HG02798 (cell line): Measurements from ENCODE around the gene RABIF.
"Not testable (repeated sequence)": the region's sequence is repeated elsewhere in the genome, so short reads cannot be mapped to it uniquely, and the experiment has no call there.

Source experiments
- ATAC-seq: cut with Tn5 transposase; IDR thresholded peaks from one replicate; pipeline ENCODE4 v1.9.1; 2021; ENCODE audit warnings: mild to moderate bottlenecking; ENCODE audit not compliant: unreplicated experiment, poor library complexity

RABIF gene

GRCh38 chr1:202888531-202889360 lies at the start of gene RABIF:
TSS of gene RABIF (minus strand) at chr1:202889149. CDS start at chr1:202889098, 51 bp downstream.
- ATAC-seq = peak; percentile 91

DNA sequence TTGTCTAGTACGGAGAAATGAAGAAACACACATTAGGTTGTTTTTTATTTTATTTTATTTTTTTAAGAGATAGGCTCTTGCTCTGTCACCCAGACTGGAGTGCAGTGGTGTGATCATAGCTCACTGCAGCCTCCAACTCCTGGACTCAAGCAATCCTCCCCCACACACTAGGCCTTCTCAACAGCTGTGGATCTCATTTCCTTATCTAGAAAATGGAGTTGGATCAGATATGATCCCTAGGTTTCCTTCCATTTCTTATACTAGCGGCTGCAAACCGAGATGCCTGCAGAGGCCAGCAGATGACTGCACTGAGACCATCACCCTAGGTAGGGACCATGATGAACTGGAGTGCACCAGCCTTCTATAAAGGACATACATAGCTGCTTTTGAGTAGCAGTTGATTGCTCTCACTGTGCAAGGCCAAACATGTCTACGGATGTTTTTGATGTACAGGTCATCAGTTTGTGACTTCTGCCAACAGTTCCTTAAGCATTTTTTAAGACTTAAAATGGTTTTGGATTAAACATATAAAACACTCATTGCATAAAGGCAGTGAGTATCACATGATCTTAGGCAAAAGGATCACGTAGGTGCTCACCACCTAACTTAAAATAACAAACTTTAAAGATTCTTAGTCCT lies 49.5 kb upstream of the RABIF start:
- no peak for ATAC-seq

DNA sequence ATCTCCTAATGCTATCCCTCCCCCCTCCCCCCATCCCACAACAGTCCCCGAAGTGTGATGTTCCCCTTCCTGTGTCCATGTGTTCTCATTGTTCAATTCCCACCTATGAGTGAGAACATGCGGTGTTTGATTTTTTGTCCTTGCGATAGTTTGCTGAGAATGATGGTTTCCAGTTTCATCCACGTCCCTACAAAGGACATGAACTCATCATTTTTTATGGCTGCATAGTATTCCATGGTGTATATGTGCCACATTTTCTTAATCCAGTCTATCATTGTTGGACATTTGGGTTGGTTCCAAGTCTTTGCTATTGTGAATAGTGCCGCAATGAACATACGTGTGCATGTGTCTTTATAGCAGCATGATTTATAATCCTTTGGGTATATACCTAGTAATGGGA lies 47.5 kb upstream of the RABIF start:
- ATAC-seq = not testable (repeated sequence)

GRCh38 chr1:202935844-202936243 lies 46.9 kb upstream of the RABIF start:
- no peak for ATAC-seq

DNA sequence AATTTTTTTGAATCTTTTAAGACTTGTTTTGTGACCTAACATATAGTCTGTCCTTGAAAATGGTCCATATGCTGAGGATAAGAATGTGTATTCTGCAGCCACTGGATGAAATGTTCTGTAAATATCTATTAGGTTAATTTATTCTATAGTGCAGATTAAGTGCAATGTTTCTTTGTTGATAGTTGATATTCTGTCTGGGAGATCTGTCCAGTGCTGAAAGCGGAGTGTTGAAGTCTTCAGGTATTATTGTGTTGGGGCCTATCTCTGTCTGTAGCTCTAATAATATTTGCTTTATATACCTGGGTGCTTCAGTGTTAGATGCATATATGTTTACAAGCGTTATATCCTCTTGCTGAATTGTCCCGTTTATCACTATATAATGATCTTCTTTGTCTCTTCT lies 45.8 kb upstream of the RABIF start:
- ATAC-seq = no peak

DNA sequence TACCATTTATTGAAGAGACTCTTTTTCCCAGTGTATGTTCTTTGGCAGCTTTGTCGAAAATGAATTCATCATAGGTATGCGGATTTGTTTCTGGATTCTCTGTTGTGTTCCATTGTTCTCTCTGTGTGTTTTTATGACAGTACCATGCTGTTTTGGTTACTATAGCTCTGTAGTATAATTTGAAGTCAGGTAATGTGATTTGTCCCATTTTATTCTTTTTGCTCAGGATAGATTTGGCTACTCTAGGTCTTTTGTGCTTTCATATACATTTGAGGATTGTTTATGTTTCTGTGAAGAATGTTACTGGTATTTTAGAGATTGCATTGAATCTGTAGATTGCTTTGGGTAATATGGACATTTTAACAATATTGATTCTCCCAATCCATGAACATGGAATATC lies 43.5 kb upstream of the RABIF start:
- no peak for ATAC-seq

DNA sequence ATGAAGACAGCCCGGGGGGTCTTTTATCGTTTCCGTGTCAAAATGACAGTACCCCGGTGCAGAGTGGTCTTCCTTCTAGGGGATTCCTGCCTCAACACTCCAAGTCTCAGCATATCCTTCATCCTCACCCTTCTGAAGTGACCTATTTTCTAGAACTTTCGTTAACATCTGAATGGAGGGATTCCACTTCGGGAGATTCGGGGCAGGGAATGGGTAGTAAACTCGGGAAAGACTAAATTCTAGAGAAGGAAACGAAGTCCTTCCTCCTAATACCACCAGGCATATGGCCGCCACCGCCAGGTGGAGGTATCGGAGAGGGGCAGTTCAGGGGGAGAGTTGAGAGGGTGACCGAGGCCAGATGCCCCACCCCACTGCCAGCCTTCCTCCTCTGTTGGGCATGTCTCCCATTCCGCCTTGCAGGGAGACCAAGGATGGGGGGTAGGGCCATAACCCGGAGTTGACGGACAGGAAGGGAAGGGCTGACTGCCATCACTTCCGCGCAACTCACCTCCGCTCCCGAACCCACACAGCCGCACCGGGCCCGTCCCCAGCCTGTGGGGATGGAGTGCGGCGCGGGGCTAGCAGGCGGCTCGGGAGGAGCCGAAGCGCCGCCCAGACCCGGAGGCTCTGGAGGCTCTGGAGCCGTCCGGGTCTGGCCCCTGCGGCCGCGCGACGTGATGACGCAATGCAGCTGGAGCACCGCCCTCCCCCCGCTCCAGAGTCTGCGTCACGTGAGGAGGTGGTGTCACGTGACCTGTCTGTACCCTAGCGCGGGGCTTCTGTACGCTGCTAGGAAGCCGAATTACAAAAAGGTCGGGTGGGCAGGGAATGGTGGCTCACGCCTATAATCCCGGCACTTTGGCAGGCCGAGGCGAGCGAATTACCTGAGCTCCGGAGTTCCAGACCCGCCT lies 37.9 kb upstream of the RABIF start, which contains the start of gene KLHL12:
Gene KLHL12 (minus strand): TSS at position 654 of the 911 bp plus-strand sequence. CDS start 2,072 bp downstream, outside the sequence.
- peak; percentile 95 for ATAC-seq

DNA sequence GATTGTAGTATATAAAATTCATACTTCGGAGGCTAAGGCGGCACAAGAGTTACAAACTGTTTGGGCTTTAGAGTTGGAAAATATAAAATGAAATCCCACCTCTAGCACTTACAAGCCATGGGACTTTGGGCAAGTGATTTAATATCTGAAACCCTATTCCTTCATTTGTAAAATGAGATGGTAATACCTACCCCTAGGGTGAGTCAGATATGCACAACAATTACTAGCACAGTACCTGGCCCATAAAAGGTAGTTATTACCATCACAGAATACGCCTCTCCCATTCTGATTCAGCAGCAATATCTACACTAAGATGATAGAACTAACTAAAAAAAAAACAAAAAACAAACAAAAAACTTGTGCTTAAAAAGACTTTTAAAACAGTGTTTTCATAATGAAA lies 34.6 kb upstream of the RABIF start:
- ATAC-seq = no peak

GRCh38 chr1:202919615-202920014 lies 30.7 kb upstream of the RABIF start:
- ATAC-seq = no peak

- ATAC-seq = no peak
These were observed 26.2 kb upstream of the RABIF start for GRCh38 chr1:202915146-202915545.

- not testable (repeated sequence) for ATAC-seq
These were observed 23.5 kb upstream of the RABIF start for GRCh38 chr1:202912476-202912875.

DNA sequence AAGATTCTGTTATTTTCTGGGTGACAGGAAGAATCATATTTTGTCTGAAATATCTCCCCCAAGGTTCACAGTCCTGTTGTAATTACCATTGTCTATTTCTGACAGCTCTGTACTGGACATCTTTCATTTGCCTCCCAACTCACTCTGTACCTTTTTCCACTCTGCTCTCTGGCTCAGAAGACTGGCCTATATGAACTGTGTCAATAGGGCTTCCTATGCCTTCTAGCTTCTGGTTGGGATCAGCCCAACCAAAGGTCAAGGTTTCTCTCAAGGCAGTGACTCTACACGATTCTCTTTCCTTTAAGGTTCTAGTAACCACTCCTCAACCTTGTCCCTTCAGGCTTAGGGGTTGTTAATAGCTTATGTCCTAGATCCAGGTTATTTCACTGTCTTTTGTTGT lies 20.5 kb upstream of the RABIF start:
- ATAC-seq = no peak

GRCh38 chr1:202908998-202909397 lies 20.0 kb upstream of the RABIF start:
- no peak for ATAC-seq

DNA sequence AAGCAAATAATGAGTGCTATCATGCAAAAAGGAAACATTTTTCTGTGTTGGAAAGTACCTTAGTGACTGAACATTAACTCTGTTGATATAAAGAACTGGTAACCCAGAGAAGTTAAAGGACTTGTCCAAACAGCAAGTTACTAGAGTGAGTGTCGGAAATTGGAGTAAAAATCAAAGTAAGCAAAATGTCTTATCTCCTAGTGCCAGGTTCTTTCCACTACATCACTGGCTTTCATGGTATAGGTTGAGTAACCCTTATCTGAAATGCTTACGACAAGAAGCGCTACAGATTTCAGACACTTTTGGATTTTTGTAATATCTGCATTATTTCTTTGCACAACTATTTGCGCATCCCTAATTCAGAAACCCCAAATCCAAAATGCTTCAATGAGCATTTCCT lies 16.4 kb upstream of the RABIF start:
- no peak for ATAC-seq

DNA sequence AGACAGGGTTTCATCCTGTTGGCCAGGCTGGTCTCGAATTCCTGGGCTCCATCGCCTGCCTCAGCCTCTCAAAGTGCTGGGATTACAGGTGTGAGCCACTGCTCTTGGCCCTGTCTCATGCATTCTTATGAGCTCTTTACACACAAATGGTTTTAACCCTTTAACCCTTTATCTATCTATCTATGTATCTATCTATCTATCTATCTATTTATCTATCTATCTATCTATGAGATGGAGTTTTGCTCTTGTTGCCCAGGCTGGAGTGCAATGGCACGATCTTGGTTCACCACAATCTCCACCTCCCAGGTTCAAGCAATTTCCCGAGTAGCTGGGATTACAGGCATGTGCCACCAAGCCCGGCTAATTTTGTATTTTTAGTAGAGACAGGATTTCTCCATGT lies 14.9 kb upstream of the RABIF start:
- ATAC-seq = not testable (repeated sequence)

DNA sequence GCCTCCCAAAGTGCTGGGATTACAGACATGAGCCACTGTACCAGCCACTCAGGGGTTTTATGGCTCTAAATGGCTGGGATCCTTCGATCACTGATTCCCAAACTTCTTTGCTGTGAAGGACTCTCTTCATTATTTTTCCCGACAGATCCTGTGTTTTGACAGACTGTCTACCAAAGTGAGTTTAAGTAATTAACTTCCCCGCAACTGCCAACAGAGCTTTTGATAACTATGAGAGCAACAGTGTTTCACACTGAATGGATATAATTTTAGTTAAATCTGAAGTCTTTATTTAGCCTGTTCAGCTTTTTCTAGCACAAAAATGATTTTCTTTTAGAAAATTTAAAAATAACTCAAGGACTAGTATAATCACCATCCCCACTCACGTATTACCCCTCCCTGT lies 12.6 kb upstream of the RABIF start:
- ATAC-seq = no peak

DNA sequence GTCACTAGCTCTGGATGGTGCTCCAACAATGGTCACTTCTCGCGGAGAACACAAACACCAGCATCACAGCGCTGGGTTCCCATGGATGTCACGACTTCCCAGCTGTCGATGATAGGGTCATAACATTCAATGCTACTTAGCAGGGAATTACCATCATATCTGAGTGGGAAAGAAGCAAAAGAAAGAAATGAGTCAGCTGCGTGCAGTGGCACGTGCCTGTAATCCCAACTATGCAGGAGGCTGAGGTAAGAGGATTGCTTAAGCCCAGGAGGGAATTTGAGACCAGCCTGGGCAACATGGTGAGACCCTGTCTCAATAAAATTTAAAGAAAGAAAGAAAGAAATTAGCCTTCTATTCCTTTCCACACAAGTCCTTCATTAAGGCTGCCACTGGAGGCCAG lies 3.6 kb upstream of the RABIF start:
- ATAC-seq = no peak

DNA sequence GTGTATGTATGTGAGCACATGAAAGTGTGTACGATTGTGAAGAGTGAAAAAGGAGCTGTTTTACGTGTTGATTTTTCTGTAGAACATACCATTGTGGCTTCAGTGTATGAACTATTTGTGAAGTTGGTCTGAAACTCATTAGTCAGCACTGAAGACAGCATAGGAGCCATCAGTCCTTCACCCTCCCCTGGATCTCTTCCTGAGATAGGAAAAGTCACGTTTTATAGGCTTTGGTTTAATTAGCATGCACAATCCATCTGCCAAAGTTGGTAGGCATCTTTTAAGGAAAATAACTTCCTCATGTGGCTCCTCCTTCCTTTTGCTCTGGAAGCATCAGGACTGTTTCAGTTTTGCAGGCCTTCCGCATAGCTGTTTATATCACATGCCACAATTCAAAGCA lies 1.4 kb upstream of the RABIF start:
- ATAC-seq = no peak

DNA sequence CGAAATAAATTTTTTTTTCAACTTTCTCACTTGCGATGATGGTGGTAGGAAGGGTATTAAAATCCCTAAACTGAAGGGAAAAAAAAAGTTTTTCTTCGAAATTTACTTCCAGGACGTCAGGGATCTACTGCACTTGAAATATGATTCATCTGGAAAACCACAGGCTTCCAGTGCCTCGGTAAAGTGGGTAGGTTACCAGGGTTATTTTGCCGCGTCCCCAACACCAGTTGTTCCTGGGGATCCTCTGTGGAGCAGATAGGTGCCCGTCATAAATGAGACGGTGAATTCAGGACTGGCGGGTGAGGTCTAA lies 773 bp downstream of the RABIF start:
- no peak for ATAC-seq

GRCh38 chr1:202880961-202881460 lies 7.9 kb downstream of the RABIF start:
- no peak for ATAC-seq

GRCh38 chr1:202880062-202880461 lies 8.9 kb downstream of the RABIF start:
- ATAC-seq = no peak
